ENCODE measurements around the gene FBLN1.
"Not testable (repeated sequence)": the region's sequence is repeated elsewhere in the genome, so short reads cannot be mapped to it uniquely, and the experiment has no call there.

The FBLN1 gene

GRCh38 chr22:45621836-45622600, 119.3 kb downstream of the FBLN1 start:
- Mint-ChIP-seq H3K9me3 (no peaks in the 10 kb centered on the region), H3K27ac (no peak overlapping the region), H3K4me3 (no peak overlapping the region), H3K27me3 (ENCODE audit: low read depth) (no peaks in the 10 kb centered on the region), H3K36me3 (ENCODE audit: low read depth) (no peaks in the 10 kb centered on the region), H3K4me1 (ENCODE audit: low read depth) (peaks cover 2% of the 10 kb centered on the region)
- no peak for DNase-seq (ENCODE audit: low spot score)

DNA sequence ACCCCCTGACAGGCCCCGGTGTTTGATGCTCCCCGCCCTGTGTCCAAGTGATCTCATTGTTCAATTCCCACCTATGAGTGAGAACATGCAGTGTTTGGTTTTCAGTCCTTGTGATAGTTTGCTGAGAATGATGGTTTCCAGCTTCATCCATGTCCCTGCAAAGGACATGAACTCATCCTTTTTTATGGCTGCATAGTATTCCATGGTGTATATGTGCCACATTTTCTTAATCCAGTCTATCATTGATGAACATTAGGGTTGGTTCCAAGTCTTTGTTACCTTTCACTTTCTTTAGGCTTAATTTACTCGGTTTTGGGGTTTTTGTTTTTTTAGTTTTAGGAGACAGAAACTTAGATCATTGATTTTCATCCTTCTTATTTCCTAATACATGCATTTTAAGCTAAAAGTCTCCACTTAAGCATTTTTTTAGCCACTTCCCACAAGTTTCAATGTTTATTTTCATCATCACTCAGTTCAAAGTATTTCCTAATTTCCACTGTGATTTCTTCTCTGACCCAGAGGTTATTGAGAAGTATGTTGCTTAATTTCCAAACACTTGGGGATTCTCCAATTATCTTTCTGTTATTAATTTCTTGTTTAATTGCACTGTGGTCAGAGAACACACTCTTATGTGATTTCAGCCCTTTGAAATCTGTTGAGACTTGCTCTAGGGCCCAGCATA, 120.9 kb downstream of the FBLN1 start:
- not testable (repeated sequence) for DNase-seq (ENCODE audit: low spot score); H3K27me3 Mint-ChIP-seq (ENCODE audit: low read depth); H3K36me3 Mint-ChIP-seq (ENCODE audit: low read depth); H3K4me3 Mint-ChIP-seq; H3K9me3 Mint-ChIP-seq; H3K27ac Mint-ChIP-seq; H3K4me1 Mint-ChIP-seq (ENCODE audit: low read depth)

- peaks cover 7% of the 10 kb centered on the region for H3K27me3 Mint-ChIP-seq (ENCODE audit: low read depth)
- H3K4me3 Mint-ChIP-seq = no peak overlapping the region
- H3K27ac Mint-ChIP-seq = no peak overlapping the region
- no peak for DNase-seq (ENCODE audit: low spot score)
- H3K9me3 Mint-ChIP-seq = no peaks in the 10 kb centered on the region
- H3K4me1 Mint-ChIP-seq (ENCODE audit: low read depth) = peaks cover 2% of the 10 kb centered on the region
- H3K36me3 Mint-ChIP-seq (ENCODE audit: low read depth) = no peaks in the 10 kb centered on the region
These were observed 123.5 kb downstream of the FBLN1 start for GRCh38 chr22:45626198-45626651.

DNA sequence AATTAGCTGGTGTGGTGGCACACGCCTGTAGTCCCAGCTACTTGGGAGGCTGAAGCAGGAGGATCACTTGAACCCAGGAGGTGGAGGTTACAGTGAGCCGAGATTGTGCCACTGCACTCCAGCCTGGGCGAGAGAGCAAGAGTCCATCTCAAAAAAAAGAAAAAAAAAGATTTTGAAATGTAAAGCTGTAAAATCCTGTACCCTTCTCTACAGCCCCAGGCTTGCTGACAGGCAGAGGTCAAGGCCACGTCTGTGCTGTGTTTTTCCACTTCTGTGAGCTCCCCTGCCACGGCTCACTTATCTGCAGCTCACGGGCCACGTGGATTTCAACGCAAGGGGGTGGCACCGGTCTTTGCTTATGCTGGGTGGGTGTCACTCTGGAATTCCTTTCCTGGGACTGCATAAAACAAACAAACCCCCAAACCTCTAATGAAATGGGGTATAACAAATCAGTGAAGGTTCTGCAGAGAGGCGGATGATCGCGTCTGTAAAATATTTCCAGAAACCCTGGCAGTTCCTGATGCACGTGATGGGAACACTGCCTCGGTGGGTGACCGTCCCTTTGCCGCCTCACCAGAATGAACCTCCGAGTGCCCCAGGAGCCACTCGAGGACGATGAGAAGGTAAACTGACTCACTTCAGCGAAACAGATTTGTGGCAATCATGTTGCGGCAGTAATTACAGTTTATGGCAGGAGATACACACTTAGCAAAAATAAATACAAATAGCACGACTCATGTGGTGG, 125.0 kb downstream of the FBLN1 start:
- H3K4me1 Mint-ChIP-seq (ENCODE audit: low read depth) = peaks cover 2% of the 10 kb centered on the region
- H3K9me3 Mint-ChIP-seq = no peaks in the 10 kb centered on the region
- no peaks in the 10 kb centered on the region for H3K36me3 Mint-ChIP-seq (ENCODE audit: low read depth)
- H3K27ac Mint-ChIP-seq = no peak overlapping the region
- no peak overlapping the region for H3K4me3 Mint-ChIP-seq
- peaks cover 20% of the 10 kb centered on the region for H3K27me3 Mint-ChIP-seq (ENCODE audit: low read depth)
- DNase-seq (ENCODE audit: low spot score) = no peak

DNA sequence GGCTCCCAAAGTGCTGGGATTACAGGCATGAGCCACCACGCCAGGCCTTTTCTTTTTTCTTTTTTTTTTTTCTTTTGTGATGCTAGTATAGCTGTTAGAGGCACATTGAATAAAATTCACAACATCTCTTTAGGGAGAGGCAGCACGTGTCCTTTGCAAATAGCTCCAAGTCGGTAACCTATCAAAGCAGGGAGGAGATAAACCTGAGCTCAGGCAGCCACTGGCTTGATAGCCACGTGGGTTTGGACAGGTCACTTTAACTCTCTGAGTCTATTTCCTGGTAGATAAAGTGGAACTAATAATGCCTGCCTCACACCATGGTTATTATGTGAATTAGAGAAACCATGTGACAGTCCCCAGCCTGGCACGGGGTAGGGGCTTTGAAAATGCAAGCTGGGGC, 125.8 kb downstream of the FBLN1 start:
- Mint-ChIP-seq H3K36me3 (ENCODE audit: low read depth) (no peaks in the 10 kb centered on the region), H3K4me1 (ENCODE audit: low read depth) (peaks cover 2% of the 10 kb centered on the region), H3K4me3 (no peak overlapping the region), H3K27me3 (ENCODE audit: low read depth) (peaks cover 21% of the 10 kb centered on the region), H3K27ac (no peak overlapping the region), H3K9me3 (no peaks in the 10 kb centered on the region)
- DNase-seq (ENCODE audit: low spot score) = no peak

GRCh38 chr22:45629469-45630089, 126.9 kb downstream of the FBLN1 start:
- no peaks in the 10 kb centered on the region for H3K36me3 Mint-ChIP-seq (ENCODE audit: low read depth)
- no peak overlapping the region for H3K4me3 Mint-ChIP-seq
- H3K9me3 Mint-ChIP-seq = no peaks in the 10 kb centered on the region
- peaks cover 27% of the 10 kb centered on the region for H3K27me3 Mint-ChIP-seq (ENCODE audit: low read depth)
- no peak for DNase-seq (ENCODE audit: low spot score)
- peaks cover 2% of the 10 kb centered on the region for H3K4me1 Mint-ChIP-seq (ENCODE audit: low read depth)
- H3K27ac Mint-ChIP-seq = no peak overlapping the region

GRCh38 chr22:45630436-45630835, 127.8 kb downstream of the FBLN1 start:
- Mint-ChIP-seq H3K4me3 (no peak overlapping the region), H3K36me3 (ENCODE audit: low read depth) (no peaks in the 10 kb centered on the region), H3K27me3 (ENCODE audit: low read depth) (peaks cover 29% of the 10 kb centered on the region), H3K9me3 (no peaks in the 10 kb centered on the region), H3K27ac (no peak overlapping the region), H3K4me1 (ENCODE audit: low read depth) (peaks cover 2% of the 10 kb centered on the region)
- DNase-seq (ENCODE audit: low spot score) = no peak

- H3K4me3 Mint-ChIP-seq = no peak overlapping the region
- H3K4me1 Mint-ChIP-seq (ENCODE audit: low read depth) = peaks cover 2% of the 10 kb centered on the region
- no peaks in the 10 kb centered on the region for H3K36me3 Mint-ChIP-seq (ENCODE audit: low read depth)
- no peaks in the 10 kb centered on the region for H3K9me3 Mint-ChIP-seq
- no peak overlapping the region for H3K27ac Mint-ChIP-seq
- no peak for DNase-seq (ENCODE audit: low spot score)
- peaks cover 30% of the 10 kb centered on the region for H3K27me3 Mint-ChIP-seq (ENCODE audit: low read depth)
These were observed 128.6 kb downstream of the FBLN1 start for GRCh38 chr22:45631140-45631840.

DNA sequence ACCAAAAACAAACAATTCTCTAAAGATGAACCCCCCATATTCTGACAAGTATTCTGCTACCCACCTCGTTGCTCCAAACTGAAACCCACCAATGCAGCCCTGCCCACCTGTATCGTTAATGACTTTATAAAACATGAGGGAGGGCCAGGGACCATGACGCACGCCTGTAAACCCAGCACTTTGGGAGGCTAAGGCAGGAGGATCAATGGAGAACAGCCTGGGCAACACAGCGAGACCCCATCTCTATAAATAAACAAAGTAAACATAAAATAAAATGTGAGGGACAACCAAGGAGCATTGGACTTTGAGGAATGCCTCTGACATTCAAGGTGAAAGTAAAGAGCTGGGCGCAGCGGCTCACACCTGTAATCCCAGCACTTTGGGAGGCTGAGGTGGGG, 129.2 kb downstream of the FBLN1 start:
- Mint-ChIP-seq H3K9me3 (no peaks in the 10 kb centered on the region), H3K27me3 (ENCODE audit: low read depth) (peaks cover 34% of the 10 kb centered on the region), H3K36me3 (ENCODE audit: low read depth) (no peaks in the 10 kb centered on the region), H3K4me1 (ENCODE audit: low read depth) (peaks cover 2% of the 10 kb centered on the region), H3K27ac (no peak overlapping the region), H3K4me3 (no peak overlapping the region)
- no peak for DNase-seq (ENCODE audit: low spot score)

DNA sequence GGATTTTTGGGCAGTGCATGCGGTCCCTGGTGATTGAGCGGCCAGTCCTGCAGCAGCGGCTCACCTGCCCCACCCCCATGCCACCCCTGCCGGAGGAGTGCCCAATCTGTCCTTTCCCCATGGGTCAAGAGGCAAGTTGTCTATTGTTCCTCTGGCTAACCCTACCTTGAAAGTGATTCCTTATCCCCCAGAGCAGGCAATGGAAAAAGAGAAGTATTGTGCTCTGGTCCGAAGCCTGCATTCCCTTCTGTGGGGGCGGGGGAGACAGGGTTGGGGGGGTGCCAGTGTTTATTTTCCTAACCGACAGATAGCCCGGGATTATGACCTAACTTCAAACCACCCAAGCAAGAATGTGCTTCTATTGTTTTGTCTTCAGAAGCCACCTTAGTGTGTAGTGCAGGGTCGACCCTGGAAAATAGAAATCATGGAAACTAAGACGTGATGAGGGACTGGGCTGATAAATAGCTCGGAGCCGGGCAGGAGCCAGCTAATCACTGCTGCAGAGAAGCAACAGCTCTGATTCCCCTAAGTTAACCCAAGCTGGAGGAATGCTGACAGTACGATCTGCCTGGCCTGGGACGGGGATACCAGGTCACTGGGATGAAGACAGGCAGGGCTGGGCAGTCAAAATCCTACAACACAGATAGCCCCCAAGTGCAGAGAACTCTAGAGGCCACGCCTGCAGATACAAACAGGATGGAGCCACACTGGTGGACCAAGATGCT, 130.3 kb downstream of the FBLN1 start:
- H3K4me1 Mint-ChIP-seq (ENCODE audit: low read depth) = peaks cover 2% of the 10 kb centered on the region
- no peak for DNase-seq (ENCODE audit: low spot score)
- no peak overlapping the region for H3K27ac Mint-ChIP-seq
- H3K9me3 Mint-ChIP-seq = no peaks in the 10 kb centered on the region
- H3K4me3 Mint-ChIP-seq = no peak overlapping the region
- H3K36me3 Mint-ChIP-seq (ENCODE audit: low read depth) = no peaks in the 10 kb centered on the region
- peaks cover 39% of the 10 kb centered on the region for H3K27me3 Mint-ChIP-seq (ENCODE audit: low read depth)

DNA sequence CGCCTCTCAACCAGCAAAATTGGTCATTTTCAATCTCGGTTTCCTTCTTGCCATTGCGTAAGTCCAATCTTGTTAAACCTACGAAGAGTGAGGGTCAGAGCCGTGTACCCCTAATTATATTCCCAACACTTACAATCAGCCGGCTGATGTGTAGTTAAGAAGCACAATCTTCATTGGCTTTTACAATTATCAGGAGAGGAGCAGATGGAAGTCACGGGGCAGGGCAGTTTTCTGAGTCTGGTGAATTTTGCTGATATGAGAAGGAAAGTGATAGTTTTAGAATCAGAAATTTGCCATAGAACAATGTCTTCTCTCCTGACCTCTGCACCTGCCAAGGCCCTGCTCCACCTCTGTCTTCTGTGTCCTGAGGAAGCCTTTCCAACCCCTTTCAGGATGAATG, 134.0 kb downstream of the FBLN1 start:
- H3K4me3 Mint-ChIP-seq = no peak overlapping the region
- no peaks in the 10 kb centered on the region for H3K9me3 Mint-ChIP-seq
- H3K27me3 Mint-ChIP-seq (ENCODE audit: low read depth) = peaks cover 39% of the 10 kb centered on the region
- DNase-seq (ENCODE audit: low spot score) = no peak
- no peaks in the 10 kb centered on the region for H3K36me3 Mint-ChIP-seq (ENCODE audit: low read depth)
- H3K27ac Mint-ChIP-seq = no peak overlapping the region
- peaks cover 16% of the 10 kb centered on the region for H3K4me1 Mint-ChIP-seq (ENCODE audit: low read depth)

GRCh38 chr22:45638197-45638596, 135.5 kb downstream of the FBLN1 start:
- H3K9me3 Mint-ChIP-seq = no peaks in the 10 kb centered on the region
- H3K27me3 Mint-ChIP-seq (ENCODE audit: low read depth) = peaks cover 41% of the 10 kb centered on the region
- H3K27ac Mint-ChIP-seq = no peak overlapping the region

More at GRCh38 chr22:45638197-45638596, 135.5 kb downstream of the FBLN1 start:
- peaks cover 21% of the 10 kb centered on the region for H3K4me1 Mint-ChIP-seq (ENCODE audit: low read depth)
- H3K4me3 Mint-ChIP-seq = no peak overlapping the region
- no peak for DNase-seq (ENCODE audit: low spot score)
- no peaks in the 10 kb centered on the region for H3K36me3 Mint-ChIP-seq (ENCODE audit: low read depth)
